ENCODE data around the gene GLRX3. TPM values are rescaled to one million over a fixed set of nuclear protein-coding genes. Genes with fewer than 3 reads are reported as not detected.

The GLRX3 gene
- total RNA-seq, 1 donor from 2014 or later = 57.5 TPM

GRCh38 chr10:130203626-130204025, 67.4 kb downstream of the GLRX3 start:
- TF ChIP-seq CTCF (IDR thresholded peaks at IDR 0.05) = no peak
- no peaks in the 10 kb centered on the region for H3K4me1 Mint-ChIP-seq (ENCODE audit: low read depth)
- H3K27me3 Mint-ChIP-seq (ENCODE audit: low read depth) = no peaks in the 10 kb centered on the region
- no peaks in the 10 kb centered on the region for H3K36me3 Mint-ChIP-seq (ENCODE audit: low read depth)
- no peak overlapping the region for H3K4me3 Mint-ChIP-seq (ENCODE audit: unreplicated experiment)
- H3K9me3 Mint-ChIP-seq (ENCODE audit: low read depth) = no peaks in the 10 kb centered on the region
- DNase-seq (ENCODE audit: low spot score) = no peak
- H3K27ac Mint-ChIP-seq (ENCODE audit: unreplicated experiment) = no peak overlapping the region

- no peak for TF ChIP-seq CTCF (IDR thresholded peaks at IDR 0.05)
- H3K36me3 Mint-ChIP-seq (ENCODE audit: low read depth) = peaks cover 1% of the 10 kb centered on the region
- H3K4me3 Mint-ChIP-seq (ENCODE audit: unreplicated experiment) = no peak overlapping the region
Observed at GRCh38 chr10:130206216-130206737, 70.1 kb downstream of the GLRX3 start.

GRCh38 chr10:130207205-130207604, 71.0 kb downstream of the GLRX3 start:
- H3K36me3 Mint-ChIP-seq (ENCODE audit: low read depth) = peaks cover 1% of the 10 kb centered on the region
- H3K9me3 Mint-ChIP-seq (ENCODE audit: low read depth) = no peaks in the 10 kb centered on the region
- no peak overlapping the region for H3K4me3 Mint-ChIP-seq (ENCODE audit: unreplicated experiment)
- H3K27me3 Mint-ChIP-seq (ENCODE audit: low read depth) = no peaks in the 10 kb centered on the region
- H3K27ac Mint-ChIP-seq (ENCODE audit: unreplicated experiment) = no peak overlapping the region
- H3K4me1 Mint-ChIP-seq (ENCODE audit: low read depth) = no peaks in the 10 kb centered on the region
- DNase-seq (ENCODE audit: low spot score) = peak; percentile 2
- no peak for TF ChIP-seq CTCF (IDR thresholded peaks at IDR 0.05)

More at GRCh38 chr10:130206216-130206737, 70.1 kb downstream of the GLRX3 start:
- Mint-ChIP-seq H3K9me3 (ENCODE audit: low read depth) (no peaks in the 10 kb centered on the region), H3K27ac (ENCODE audit: unreplicated experiment) (no peak overlapping the region), H3K4me1 (ENCODE audit: low read depth) (no peaks in the 10 kb centered on the region), H3K27me3 (ENCODE audit: low read depth) (no peaks in the 10 kb centered on the region)
- DNase-seq (ENCODE audit: low spot score) = peak; percentile 78

- Mint-ChIP-seq H3K27me3 (ENCODE audit: low read depth) (no peaks in the 10 kb centered on the region), H3K27ac (ENCODE audit: unreplicated experiment) (no peak overlapping the region), H3K4me3 (ENCODE audit: unreplicated experiment) (no peak overlapping the region), H3K36me3 (ENCODE audit: low read depth) (peaks cover 1% of the 10 kb centered on the region), H3K4me1 (ENCODE audit: low read depth) (no peaks in the 10 kb centered on the region), H3K9me3 (ENCODE audit: low read depth) (no peaks in the 10 kb centered on the region)
- peak; percentile 36 for DNase-seq (ENCODE audit: low spot score)
- no peak for TF ChIP-seq CTCF (IDR thresholded peaks at IDR 0.05)
Observed at GRCh38 chr10:130208807-130209206, 72.6 kb downstream of the GLRX3 start.

- H3K9me3 Mint-ChIP-seq (ENCODE audit: low read depth) = no peaks in the 10 kb centered on the region
- H3K4me1 Mint-ChIP-seq (ENCODE audit: low read depth) = no peaks in the 10 kb centered on the region
- H3K27me3 Mint-ChIP-seq (ENCODE audit: low read depth) = no peaks in the 10 kb centered on the region
- TF ChIP-seq CTCF (IDR thresholded peaks at IDR 0.05) = no peak
- no peak for DNase-seq (ENCODE audit: low spot score)
- H3K27ac Mint-ChIP-seq (ENCODE audit: unreplicated experiment) = no peak overlapping the region
- peaks cover 3% of the 10 kb centered on the region for H3K36me3 Mint-ChIP-seq (ENCODE audit: low read depth)
- no peak overlapping the region for H3K4me3 Mint-ChIP-seq (ENCODE audit: unreplicated experiment)
Observed at GRCh38 chr10:130212746-130213145, 76.6 kb downstream of the GLRX3 start.

All from chondrocyte (in vitro differentiated cells).